T-helper 1 cell treated with Interleukin-12 subunit alpha and Interleukin-12 subunit beta and Interleukin-4 antibody, amounts not matched to agents 30 ng/mL and 1 ng/mL, for 36 hours (primary cell): ENCODE results near the gene BMPR1B. TPM values are rescaled to one million over a fixed set of nuclear protein-coding genes. Genes with fewer than 3 reads are reported as not detected.
"Not testable (repeated sequence)": the region's sequence is repeated elsewhere in the genome, so short reads cannot be mapped to it uniquely, and the experiment has no call there.

ENCODE experiments used
- intact Hi-C: fragments of 100-400 bp; cut with micrococcal nuclease; formaldehyde crosslinking; loops from one replicate; pipeline ENCODE4 v1.15.1; 2024
- total RNA-seq: library from RNA; stranded (reverse); gene quantifications from 2 replicates; pipeline ENCODE4 v1.2.3, GENCODE V29; 2022

The BMPR1B gene
- total RNA-seq, 1 donor from 2014 or later: not detected

DNA sequence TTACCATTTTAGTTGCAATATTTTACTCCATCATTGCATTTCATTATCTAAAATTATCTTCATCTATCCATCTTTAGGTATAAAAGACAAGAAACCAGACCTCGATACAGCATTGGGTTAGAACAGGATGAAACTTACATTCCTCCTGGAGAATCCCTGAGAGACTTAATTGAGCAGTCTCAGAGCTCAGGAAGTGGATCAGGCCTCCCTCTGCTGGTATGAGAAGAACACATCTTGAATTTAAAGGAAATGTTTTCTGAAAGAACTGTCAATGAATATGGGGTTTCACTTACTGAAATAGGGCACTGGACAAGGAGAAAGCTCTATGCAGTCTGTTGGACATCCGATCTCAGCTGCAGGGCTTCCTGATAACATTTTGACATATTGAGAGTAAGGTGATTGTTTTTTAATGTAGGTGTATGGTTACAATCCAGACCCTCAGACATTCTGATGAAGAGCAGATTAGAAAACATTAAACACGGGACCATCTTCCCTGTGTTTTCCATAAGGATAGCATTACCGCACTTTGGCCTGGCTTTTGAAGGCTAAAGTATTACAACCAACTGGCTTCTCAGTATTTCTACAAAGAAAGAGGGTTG, 367.2 kb downstream of the BMPR1B start:
- intact Hi-C loops: loop anchor here (1.0 kb wide), 1 partner anchor 504 kb away; no protein-coding TSS in a partner anchor

DNA sequence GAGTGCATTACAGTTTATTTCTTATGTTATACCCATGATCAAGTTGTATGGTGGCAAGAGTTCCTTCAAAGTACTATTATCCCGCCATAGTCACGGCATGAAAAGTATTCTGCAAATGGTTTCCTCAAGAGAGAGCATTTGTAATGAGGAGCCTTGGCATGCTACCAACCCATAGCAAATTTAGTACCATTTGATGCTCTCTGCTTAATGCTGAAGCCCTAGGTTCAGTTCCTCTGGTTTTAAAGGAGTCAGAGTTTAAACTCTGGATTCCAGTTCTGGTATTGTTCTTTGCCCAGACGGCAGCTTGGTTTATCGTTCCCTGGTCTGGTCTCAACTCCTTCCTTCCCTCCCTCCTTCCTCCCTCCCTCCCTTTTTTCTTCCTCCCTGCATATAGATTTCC, 371.3 kb downstream of the BMPR1B start:
- intact Hi-C loops: no loop called here

DNA sequence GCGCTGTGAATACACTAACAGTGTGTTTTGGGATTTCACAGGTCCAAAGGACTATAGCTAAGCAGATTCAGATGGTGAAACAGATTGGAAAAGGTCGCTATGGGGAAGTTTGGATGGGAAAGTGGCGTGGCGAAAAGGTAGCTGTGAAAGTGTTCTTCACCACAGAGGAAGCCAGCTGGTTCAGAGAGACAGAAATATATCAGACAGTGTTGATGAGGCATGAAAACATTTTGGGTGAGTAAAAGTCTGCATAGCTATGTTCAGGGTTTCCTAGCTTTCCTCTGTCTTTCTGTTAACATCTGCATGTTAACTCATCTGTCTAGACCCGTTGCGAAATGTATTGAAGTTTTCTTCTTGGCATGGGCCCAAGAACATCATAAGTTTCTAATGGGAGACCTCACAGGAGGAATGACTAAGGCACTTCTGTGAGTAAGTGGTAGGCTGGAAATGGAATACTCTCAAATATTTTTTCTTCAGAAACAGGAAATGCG, 372.1 kb downstream of the BMPR1B start:
- intact Hi-C loops: no loop called here

DNA sequence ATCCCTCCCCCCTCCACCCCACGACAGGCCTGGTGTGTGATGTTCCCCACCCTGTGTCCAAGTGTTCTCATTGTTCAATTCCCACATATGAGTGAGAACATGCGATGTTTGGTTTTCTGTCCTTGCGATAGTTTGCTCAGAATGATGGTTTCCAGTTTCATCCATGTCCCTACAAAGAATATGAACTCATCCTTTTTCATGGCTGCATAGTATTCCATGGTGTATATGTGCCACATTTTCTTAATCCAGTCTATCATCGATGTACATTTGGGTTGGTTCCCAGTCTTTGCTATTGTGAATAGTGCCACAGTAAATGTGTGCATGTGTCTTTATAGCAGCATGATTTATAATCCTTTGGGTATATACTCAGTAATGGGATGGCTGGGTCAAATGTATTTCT, 376.3 kb downstream of the BMPR1B start:
- intact Hi-C loops: not testable (repeated sequence)

DNA sequence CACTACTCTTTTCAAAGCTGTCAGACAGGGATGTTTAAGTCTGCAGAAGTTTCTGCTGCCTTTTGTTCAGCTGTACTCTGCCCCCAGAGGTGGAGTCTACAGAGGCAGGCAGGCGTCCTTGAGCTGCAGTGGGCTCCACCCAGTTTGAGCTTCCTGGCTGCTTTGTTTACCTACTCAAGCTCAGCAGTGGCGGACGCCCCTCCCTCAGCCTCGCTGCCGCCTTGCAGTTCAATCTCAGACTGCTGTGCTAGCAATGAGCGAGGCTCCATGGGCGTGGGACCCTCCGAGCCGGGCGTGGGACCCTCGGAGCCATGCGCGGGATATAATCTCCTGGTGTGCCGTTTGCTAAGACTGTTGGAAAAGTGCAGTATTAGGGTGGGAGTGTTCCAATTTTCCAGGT, 381.7 kb downstream of the BMPR1B start:
- intact Hi-C loops: not testable (repeated sequence)

DNA sequence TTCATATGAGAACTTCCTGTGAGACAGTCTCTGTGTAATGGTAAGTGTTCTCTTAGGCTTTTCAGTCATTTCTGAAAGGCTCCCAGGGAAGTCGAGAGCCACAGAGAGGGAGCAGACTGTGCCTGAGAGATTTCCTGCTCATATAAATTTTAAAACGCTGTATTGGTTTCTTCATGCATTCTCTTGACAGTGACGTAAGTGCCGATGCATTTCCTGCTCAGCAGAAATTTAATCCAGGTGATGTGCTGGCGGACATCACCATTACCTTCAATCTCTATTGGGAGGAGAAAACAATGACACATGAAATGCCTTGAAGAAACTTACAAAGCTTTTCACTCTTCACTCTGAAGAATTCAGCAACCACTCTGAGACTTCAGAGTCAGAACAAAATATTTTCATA, 383.6 kb downstream of the BMPR1B start:
- intact Hi-C loops: no loop called here

DNA sequence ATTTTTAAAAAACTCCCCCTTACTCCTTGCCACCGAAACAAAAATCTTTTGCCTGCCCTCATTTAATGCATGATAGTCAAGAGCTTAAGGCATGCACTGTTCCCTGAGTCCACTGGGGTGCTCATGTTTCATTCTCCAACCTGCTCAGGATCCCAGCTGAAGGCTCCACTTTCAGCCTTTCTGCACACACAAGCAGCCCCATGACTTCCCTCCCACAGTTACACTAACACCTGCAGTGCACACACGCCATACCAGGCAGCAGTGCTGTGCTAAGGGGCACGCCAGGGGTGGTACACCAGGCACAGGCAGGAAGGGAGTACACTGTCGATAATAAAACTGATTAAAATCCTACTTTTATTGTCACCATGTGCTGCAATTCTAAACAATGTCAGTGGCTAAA, 385.2 kb downstream of the BMPR1B start:
- intact Hi-C loops: no loop called here

DNA sequence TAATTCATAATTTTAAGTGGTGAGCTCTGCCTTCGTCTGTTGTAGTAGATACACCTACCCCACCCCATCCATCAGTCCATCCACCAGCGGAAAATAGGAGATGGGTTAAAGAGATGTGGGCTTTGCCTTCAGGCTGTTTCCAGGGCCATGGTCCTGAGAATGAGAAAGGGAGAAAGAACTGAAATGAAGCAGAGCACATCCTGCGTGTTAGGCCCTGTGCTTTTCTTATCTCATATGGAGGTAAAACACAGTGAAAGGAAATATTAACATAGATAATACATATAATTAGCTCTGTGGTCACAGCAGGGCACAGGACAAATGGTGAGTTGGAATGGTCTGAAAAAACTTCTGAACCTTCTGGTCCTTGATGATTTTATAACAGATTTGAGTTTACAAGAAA, 393.5 kb downstream of the BMPR1B start:
- intact Hi-C loops: loop anchor here (10.0 kb wide), 1 partner anchor 394 kb away; the partner anchor contains the start of gene UNC5C

DNA sequence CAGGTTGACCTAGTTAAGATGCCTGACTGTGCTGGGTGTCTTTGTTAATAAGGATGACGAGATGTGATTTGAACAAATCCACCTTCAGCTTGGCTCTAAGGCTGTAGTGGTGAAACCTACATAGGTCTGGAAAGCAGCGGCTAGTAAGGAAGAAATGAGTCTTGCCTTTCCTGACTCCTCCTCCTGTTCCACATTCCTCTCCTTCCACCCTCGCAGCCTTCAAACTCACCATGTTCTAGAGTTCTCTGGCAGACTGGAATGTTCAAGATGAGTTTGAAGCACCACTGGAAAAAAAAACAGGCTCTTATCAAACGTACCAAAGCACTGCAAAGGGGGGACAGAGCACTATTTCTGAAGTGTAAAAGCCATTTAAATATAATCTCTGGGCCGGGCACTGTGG, 395.4 kb downstream of the BMPR1B start:
- intact Hi-C loops: loop anchor here (10.0 kb wide), 1 partner anchor 392 kb away; the partner anchor contains the start of gene UNC5C

DNA sequence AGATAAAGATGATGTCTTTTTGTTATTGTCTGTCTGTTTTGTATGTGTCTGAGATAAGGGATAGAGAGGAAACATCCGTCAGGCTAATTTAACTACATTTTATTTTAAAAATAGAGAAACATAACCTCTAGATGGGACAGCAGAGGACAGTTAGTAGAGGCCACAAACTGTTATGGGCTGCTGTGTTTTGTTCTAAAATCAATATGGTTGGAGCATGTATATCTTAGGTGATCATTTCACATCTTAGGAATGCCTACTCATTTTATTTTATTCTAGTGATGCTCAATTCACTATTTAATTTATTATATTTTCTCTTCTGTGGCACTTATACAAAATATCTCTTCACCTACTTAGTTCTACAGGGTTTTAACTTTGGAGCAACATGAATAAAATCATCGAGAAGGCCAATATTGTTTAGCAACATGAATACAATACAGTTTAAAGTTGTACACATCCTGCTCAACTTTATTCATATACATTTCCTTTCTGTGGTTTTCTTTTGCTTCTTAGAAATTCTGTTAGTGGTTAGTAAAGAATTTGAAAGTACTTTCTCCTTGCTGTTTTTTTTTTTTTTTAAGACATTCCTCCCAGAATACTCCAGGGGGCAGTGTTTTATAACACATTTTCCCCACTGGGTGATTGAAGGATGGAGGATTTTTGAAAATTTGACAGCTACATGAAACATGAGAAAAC, 398.1 kb downstream of the BMPR1B start:
- intact Hi-C loops: loop anchor here (1.0 to 10.0 kb wide), 5 partner anchors 10 to 1197 kb away; partner anchors contain the start of genes PDLIM5 and UNC5C

DNA sequence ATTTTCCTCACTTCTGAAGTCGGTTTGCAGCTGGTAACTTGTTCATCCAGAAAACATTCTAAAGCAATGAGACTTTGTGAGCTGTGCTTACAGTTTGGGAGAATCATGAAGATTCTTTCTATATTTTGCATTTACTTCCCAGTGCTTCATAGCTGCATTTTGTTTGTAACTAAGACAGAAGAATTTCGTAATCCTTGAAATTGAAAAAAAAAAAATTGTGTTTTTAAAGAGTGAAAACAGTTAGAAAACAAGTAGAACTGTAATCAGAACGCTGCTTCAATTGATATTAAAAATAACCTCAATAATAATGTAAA, 398.7 kb downstream of the BMPR1B start:
- intact Hi-C loops: loop anchor here (1.0 to 10.0 kb wide), 5 partner anchors 10 to 1196 kb away; partner anchors contain the start of genes PDLIM5 and UNC5C

DNA sequence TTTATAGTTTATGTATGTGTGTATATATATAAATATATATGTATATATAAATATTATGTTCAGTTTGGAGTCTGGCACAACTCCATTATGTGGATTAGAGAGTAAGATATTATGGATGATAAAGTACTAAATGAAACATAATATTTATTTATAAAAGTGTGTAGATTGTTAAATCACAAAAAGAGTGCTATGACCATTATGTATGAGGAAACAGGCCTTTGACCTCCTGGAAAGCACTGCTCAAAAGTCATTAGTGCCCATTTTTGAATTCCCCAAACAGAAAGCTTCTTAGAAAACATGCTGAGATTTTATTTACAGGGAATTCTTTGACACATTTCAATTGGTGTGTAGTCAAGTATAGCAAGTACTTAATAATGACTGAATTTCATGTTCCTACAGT, 399.8 kb downstream of the BMPR1B start:
- intact Hi-C loops: loop anchor here (2.0 to 10.0 kb wide), 4 partner anchors 387 to 1195 kb away; partner anchors contain the start of genes PDLIM5 and UNC5C

DNA sequence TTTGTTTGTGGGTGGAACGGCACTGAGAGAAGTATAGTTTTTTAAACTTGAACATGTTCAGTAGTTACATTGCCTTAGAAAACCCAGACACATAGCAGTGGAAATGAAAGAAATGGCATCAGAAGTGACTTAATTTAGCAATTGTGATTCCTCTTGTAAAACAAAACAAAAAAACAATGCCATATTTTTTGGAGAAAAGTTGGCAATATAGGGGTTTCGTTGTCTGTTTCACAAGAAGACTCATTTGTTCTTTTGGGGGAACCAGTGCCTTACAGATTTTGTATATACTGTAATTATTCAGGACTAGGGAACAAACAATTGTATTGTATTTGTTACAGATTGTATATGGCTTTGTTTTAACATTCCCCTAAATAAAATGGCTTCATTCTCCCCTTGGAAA, 400.3 kb downstream of the BMPR1B start:
- intact Hi-C loops: loop anchor here (5.0 to 10.0 kb wide), 3 partner anchors 387 to 879 kb away; partner anchors contain the start of genes PDLIM5 and UNC5C

DNA sequence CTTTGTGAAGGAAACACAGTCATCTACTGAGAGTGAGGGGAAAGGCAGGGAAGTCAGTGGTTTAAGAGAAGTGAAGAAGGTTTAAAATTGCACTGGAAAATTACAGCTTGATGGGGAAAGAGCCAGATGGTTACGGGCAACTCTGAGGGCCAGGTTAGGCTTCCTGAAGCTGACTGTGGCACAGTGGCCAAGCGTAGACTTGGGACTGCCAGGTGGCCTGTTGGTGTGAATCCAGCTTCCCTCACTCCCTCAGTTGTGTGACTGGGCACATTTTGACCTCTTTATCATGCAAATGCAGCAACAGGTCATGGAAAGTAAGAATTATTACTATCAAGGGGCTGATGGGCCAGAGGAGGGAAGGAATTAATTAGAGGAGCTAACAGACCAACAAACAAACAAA, 400.9 kb downstream of the BMPR1B start:
- intact Hi-C loops: loop anchor here (5.0 to 10.0 kb wide), 3 partner anchors 386 to 879 kb away; partner anchors contain the start of genes PDLIM5 and UNC5C

DNA sequence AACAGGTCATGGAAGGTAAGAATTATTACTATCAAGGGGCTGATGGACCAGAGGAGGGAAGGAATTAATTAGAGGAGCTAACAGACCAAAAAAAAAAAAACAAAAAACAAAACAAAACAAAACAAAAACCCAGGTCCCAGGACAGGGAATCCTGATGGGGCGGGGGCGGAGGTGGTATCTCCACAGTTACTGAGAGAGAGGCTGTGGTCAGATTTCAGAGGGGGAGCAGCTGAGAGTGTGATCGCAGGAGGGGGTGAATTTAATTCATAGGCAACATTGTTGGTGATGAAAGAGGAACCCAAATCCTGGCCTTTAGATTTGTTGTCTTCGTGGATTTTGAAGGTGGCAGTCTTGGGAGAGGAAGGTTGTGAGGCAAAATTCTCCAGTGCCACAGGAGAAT, 401.6 kb downstream of the BMPR1B start:
- intact Hi-C loops: loop anchor here (5.0 to 10.0 kb wide), 3 partner anchors 385 to 878 kb away; partner anchors contain the start of genes PDLIM5 and UNC5C

DNA sequence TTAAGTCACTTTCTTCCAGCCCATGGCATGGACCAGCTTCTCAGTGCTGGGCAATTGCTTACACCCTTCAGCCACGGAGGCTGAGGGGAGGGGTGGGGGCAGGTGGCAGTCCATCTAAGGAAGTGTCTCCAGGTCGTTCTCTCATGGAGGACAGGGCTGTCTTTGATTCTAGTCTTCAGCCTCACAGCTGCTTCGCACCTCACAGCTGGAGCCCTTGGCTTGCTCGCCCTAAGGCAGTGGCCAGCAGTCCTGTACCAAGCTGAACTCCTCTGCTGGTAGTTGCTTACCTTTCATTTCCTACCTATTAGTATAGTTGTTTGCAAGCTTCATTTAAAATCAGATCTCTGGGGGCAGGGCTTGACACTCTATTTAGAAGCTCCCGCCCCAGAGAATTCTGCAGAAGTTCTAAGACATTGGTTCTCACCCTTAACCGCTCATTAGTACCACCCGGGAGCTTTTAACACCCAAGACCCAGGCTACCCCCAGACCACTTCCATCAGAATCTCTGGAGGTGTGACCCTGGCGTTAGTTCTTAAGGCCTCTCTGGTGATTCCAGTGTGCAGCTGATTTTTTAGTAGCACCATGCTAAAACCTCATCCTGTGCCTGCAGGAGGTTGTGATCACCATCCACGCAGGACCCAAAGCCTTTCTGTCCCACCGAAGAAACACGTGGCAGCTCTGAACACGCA, 404.2 kb downstream of the BMPR1B start:
- intact Hi-C loops: loop anchor here (10.0 kb wide), 1 partner anchor 673 kb away; no protein-coding TSS in a partner anchor

DNA sequence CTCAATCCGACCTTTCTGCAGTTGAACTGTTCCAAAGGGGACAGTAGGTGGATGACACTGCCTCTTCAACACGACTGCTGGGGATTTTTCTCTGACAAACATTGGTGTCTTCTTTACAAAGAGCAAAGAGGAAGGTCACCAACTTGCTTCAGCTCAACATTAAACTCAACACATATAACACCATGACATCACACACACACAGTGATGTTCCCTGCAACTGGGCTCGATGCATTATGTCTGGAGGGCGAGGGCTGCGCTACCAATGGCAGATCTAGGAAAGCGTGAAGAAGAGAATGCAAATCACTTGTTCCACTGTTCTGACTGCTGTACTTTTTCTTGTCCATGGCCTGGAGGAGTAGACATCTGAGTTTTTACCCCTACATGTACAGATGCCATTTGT, 405.1 kb downstream of the BMPR1B start:
- intact Hi-C loops: loop anchor here (10.0 kb wide), 1 partner anchor 672 kb away; no protein-coding TSS in a partner anchor

DNA sequence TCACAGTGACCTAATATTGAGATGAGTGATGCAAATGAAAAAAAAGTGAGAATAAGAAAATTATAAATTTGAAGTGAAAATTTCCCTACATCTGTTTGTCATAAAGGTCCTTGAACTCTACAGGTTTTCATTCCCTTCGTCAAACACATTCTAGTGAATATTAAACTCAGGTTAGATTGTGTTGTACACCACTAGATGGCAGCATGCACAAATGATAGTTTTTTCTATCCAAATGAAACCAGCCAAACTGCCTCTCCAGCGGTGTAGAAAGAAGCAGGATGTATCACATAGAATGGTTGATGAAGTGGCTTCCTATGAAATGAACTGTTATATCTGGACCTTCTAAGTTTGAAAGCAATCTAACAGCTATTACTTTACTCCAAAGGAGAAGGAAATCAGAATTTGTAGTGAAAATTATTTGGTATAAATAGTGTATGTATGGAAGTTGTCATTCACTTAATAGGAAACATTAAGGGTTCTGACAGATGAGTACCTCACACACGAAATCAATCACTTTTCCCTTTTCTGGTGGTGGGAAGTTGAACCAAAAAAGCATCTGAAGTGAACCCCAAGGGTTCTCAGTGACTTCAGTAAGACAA, 408.3 kb downstream of the BMPR1B start:
- intact Hi-C loops: loop anchor here (1.0 to 10.0 kb wide), 6 partner anchors 10 to 1986 kb away; no protein-coding TSS in a partner anchor

DNA sequence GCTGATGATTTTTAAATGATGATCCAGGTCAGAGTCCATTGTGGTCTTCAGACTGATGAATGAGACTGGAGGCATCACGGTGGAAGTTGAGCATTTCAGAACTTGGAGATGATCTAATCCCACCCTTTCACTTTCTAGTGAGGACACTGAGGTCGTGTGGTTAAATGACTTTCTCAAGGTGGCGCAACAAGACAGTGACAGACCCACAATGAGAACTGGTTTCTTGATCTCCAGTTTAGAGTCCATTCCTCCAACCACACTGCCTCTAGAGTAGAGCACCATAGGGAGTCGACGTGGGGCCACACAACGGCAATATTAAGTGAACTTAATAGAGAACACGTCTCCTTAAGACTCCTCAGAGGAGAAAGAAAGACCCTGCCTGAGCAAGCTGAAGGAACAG, 410.1 kb downstream of the BMPR1B start:
- intact Hi-C loops: loop anchor here (2.0 to 10.0 kb wide), 5 partner anchors 124 to 1984 kb away; no protein-coding TSS in a partner anchor

DNA sequence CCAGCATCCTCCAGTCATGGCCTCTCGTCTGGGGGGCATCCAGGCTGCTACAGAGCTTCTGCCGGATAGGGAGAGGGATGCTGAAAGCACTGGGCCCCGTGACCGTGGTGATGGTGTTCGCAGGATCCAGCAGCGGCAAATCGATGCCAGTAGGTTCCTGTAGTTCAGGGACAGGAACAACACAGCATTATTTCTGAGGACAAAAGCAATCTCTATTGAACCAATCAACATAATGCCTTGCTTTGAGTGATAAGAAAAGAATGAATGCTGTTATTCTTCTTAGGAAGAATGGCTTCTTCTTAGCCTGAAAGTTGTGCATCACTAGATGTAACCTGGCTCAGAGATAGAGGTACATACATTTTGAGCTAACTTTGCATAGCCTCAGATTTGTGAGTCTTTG, 412.4 kb downstream of the BMPR1B start:
- intact Hi-C loops: no loop called here

DNA sequence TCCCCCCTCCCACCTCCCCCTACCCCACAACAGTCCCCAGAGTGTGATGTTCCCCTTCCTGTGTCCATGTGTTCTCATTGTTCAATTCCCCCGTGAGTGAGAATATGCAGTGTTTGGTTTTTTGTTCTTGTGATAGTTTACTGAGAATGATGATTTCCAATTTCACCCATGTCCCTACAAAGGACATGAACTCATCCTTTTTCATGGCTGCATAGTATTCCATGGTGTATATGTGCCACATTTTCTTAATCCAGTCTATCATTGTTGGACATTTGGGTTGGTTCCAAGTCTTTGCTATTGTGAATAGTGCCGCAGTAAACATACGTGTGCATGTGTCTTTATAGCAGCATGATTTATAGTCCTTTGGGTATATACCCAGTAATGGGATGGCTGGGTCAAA, 413.6 kb downstream of the BMPR1B start:
- intact Hi-C loops: not testable (repeated sequence)
